Endothelial cell of hepatic sinusoid (primary cell): ENCODE results near the gene STRBP.
"Not testable (repeated sequence)": the region's sequence is repeated elsewhere in the genome, so short reads cannot be mapped to it uniquely, and the experiment has no call there.

ENCODE experiments used
- in situ Hi-C: cut with HindIII; loops from 2 replicates; pipeline ENCODE4 v1.10.0; 2017; ENCODE audit warnings: low sequenced_read_pairs

The STRBP gene

DNA sequence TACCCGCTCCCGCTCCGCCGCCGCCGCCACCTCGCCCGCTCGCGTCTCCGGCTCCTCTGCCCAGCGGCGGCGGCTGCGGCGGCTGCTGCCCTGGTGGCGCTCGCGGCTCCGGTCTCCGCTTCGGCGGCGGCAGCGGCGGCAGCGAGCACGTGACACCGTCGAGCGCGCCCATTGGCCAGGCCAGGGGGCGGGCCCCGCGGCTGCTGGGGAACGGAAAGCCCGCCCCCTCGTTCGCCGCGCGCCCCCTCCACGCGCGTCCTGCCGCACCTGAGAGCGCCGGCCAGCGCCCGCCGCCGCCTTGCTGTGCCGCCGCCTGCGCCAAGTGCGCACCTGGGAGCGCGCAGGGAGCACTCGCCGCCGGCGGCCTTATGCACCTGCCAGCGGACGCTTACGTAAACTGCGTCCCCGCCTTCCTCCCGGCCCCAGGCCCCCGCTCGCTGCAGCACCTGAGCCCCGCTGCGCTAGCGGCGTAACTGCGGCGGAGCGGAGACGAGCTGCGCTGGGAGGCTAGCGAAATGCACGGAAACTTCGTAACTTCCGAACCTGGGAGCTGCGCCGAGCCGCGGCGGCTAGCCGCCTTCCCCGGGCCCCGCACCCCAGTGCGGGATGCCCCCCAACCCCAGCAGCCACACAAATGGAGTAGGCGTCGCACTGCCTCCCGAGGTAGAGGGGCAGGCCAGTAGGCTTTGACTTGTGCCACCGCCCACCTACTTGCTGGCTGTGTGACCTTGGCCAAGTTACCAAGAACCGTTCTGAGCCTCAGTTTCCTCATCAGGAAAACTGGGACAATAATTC, at the start of gene STRBP:
TSS of gene STRBP (minus strand) at position 122 of the 795 bp plus-strand sequence. CDS start 84,452 bp downstream, outside the sequence.
- in situ Hi-C loops: no loop called here

DNA sequence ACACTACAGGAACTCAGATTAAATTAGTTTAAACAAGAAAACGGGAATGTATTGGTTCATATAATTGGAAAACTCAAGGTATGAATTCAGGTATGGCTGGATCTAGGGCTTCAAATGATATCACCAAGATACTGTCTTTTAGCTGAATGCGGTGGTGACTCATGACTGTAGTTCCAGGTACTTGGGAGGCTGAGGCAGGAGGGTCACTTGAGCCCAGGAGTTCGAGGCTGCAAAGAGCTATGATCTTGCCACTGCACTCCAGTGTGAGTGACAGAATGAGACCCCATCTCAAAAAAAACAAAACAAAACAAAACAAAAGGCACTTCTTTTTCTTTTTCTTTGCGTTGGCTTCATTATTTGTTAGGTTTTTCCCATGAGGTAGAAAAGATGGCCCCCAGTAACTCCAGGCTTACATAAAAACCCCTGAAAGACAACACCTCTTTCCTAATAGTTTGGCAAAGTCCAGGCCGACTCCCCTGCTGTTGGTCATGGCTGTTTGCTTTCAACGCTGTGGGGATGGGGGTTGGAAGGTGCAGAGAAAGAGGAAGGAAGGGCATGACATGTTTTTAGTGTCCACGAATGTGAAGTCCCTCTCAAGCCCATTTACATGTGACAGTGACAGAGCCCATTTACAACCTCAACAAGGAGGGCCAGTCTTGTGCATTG, 47.8 kb upstream of the STRBP start:
- in situ Hi-C loops: no loop called here

DNA sequence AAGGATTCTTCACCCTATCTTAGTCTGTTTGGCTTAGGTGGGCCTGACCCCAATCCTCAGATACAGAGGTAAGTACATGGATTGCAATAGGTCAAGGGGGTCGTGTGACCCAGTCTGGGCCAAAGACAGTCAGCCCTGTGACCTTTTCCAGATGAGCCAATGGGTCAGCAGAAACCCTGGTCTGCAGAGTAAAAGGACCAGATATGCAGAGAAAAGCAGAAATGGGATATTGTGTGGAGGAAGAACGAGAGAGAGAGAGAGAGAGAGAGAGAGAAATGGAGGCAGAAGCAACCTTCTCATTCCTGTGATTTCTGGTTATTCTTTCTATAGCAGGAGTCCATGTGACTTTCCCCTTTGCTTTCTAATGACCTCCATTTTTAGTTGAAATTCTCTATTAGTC, 47.2 kb upstream of the STRBP start:
- in situ Hi-C loops: no loop called here

DNA sequence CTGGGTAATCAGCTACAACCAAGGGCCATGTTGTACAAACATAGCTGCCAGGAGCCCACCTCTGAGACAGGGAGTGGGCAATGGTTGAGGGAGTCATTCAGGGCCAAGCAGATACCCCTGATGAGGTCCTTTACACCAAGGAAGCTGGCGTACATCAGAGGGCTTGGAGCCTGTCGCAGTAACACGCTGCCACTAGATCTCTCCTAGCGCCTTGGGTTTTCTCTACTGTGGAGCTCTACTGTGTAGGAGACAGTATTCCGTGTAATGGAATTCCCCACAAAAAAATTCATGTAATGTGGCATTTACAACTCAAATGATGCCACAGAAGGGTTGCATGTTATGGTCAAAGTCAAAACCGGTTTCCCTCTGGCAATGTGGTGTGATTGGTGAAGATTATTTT, 46.2 kb upstream of the STRBP start:
- in situ Hi-C loops: no loop called here

DNA sequence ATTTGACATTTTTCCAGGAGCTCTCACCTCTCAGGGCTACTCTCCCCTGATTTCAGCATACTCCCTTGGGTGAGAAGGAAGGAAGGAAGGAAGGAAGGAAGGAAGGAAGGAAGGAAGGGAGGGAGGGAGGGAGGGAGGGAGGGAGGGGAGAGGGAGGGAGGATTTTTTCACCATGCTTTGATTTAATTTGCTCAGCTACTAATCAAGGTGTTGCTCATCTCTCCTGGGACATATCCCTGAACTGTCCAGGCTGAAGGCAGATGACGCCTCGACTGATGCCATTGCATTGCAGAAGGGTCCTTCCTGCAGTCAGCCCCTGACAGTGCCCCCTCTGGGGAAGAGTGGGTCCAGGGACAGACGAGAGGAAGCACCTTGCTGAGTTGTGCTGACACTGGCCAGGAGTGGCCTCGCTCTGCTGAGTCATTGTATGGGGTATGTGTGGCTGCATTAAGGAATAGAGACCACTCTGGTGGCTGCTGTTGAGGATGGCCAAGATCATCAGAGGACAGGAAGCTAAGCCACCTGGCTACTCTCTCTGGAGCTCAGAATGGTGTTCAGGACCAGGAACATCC, 44.0 kb upstream of the STRBP start:
- in situ Hi-C loops: no loop called here

DNA sequence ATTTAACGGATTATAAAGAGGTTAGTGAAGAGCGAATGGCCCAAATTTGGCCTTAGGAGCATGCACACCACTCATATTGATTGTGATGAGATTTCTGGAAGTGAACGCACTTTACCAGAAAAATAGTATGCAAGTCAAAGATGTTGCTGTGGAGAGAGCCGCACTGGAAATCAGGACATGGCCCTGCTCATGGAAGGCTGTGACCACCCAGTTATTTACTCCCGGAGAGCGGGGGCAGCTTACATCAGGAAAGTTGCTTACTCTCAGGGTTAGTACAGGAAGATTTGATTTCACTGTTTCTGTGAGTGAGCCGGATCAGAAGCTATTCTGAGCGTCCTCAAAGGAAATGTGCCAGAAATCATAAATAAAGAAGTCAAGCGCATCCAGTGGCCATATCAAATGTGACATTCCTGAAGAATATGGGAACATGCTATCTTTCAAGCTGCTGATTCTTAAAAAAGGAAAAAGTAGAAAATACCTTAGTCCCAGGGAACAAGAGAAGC, 42.9 kb upstream of the STRBP start:
- in situ Hi-C loops: no loop called here

DNA sequence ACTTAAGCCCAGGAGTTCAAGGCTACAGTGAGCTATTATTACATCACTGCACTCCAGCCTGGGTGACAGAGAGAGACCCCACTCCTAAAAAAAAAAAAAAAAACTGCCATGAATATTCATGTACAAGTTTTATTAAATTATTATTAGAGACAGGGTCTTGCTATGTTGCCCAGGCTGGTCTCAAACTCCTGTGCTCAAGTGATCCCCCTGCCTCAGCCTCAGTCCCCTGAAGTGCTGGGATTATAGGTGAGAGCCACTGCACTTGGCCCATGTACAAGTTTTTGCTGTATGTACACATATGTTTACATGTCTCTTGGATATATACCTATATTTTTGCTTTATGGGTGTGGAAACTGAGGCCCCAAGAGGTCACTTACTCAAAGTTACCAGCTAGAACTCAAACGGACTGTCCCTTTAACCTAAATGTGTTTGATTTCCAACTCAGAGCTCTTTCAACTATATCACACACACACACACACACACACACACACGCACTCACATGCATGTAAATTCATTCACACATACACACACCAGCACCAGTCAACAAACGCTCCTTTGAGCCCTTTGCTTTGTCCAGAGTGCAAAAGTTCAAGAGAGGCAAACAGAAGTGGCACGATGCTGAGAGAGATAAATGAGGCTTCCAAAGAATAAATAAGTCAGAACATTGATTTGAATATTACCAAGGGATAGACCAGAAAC, 42.3 kb upstream of the STRBP start:
- in situ Hi-C loops: no loop called here

DNA sequence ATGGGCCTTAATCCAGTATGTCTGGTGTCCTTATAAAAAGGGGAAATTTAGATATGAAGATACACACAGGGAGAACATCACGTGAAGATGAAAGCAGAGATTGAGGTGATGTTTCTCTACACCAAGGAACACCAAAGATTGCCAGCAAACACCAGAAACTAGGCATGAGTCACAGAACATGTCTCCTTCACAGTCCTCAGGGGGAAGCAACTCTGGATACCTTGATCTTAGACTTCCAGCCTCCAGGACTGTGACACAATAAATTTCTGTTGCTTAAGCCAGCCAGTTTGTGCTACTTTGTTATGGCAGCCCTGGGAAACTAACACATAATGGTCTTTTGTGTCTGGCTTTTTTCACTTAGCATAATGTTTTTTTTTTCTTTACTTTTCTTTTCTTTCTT, 41.2 kb upstream of the STRBP start:
- in situ Hi-C loops: no loop called here

DNA sequence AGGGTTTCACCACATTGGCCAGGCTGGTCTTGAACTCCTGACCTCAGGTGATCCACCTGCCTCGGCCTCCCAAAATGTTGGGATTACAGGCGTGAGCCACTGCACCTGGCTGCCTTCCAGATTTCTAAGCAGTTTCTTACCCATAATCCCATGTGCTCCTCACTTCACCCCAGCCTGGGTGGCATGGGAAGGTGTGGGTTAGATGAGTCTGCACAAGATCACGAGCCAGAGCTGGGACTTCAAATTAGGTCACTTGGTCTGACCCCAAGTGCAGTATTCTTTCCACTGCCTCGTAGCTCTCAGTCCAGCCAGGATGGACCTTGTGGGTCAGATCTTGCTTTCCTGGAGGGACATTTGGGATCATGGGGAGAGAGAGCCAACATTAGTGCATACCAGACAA, 37.5 kb upstream of the STRBP start:
- in situ Hi-C loops: no loop called here

DNA sequence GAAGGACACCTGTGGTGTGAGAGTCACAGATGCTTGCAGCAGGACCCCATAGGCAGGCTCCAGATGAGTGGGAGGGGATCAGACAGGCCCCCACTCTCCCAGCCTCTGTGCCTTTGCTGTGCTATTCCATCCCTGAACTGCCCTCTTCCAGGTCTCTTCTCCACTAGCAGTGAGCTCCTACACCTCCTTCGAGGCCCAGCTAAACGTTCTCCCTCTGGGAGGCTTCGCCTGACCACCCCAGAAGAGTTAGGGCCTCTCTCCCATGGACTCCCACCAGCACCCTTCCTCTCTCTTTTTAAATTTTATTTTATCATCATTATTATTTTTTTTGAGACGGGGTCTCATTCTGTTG, 35.9 kb upstream of the STRBP start:
- in situ Hi-C loops: no loop called here

DNA sequence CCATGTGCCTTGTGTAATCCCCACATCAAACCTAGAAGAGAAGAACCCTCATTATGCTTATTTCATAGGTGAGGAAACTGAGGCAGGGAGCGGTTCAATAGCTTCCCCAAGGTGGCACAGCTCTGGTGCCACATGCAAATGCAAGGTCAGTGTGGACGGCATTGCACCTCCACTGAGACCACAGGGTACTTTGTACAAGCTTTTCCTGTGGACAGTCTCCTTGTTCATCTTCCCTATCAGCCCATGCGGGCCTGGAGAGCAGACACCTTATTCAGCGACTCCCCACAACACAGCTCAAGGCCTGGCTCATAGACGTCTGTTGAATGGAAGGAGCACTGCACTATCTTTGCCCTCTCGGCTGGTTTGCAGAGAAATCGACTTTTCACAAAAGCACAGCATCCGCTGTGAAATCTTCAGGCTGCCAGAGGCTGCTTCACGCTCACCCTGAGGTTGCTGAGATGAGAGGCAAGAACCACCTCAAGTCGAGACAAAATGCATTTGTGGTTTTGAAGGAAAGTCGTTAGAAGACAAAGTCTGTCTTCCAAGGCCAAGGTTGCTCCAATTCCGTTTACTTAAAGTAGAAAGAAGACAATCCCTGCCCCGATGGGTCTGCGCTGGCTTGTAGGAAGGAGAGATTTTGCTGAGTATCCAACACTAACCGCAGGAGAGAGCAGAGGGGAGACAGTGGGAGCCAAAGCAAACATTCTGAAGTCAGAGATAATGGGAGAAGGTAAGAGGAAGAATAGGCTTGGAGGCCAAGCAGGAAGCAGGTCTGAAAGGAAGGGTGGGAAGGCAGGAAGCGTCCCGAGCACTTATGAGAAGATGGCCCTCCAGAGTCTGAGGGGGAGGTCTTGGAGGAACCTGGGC, 34.2 kb upstream of the STRBP start:
- in situ Hi-C loops: no loop called here

DNA sequence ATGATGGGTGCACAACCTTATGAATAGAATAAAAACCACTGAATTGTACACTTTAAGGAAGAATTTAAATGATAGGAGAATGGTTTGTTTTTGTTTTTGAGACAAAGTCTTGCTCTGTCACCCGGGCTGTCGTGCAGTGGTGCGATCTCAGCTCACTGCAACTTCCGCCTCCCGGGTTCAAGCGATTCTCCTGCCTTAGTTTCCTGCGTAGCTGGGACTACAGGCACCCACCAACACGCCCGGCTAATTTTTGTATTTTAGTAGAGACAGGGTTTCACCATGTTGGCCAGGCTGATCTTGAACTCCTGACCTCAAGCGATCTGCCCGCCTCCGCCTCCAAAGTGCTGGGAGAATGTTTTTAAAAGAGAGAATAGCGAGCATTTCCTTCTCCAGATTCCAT, 33.5 kb upstream of the STRBP start:
- in situ Hi-C loops: not testable (repeated sequence)

DNA sequence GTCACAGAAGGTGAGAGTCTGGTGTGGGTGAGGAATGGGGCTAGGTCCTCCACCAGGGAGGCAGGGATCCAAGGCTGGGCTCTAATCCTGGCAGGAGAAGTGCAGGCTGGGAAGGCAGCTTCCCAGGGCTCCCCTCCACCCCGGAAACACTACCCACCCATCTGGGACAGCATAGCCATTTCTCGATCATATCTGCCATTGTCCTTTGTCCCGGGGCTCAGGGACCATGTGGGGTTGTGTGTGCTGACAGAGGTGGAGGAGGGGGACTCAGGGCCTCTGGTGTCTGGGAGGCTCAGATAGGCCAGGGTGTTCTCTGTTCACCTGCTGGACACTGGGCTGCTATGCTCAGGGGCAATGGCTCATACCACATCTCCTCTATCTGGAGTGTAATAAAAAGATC, 32.2 kb upstream of the STRBP start:
- in situ Hi-C loops: no loop called here

DNA sequence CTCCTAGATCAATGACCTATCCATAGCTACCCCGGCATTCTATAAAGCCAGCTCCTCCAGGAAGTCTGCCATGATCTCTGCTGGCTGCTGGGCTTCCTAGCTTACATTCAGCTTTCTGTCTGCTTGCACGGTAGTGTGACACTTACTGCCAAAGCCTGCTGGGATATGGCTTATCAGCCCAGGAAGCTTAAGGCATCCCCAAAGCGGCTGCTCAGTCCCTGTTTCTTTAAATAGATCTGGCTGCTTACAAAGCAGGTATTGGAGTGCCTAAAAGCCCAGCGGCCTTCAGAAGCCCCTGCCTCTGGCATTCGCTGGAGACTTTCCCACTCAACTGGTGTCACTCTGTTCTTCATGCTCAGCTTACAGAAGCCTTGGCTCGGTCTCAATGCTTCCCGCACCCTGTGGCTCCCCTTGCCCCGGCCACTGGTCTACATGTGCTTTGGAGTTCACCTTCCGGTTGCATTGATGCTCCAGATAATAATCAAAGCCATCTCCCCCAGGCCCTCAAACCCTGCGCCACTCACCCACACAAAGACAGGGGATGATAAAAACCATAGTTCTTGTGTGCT, 31.3 kb upstream of the STRBP start:
- in situ Hi-C loops: loop anchor here (10.0 kb wide), 1 partner anchor 55 kb away; the partner anchor contains the start of gene CRB2

DNA sequence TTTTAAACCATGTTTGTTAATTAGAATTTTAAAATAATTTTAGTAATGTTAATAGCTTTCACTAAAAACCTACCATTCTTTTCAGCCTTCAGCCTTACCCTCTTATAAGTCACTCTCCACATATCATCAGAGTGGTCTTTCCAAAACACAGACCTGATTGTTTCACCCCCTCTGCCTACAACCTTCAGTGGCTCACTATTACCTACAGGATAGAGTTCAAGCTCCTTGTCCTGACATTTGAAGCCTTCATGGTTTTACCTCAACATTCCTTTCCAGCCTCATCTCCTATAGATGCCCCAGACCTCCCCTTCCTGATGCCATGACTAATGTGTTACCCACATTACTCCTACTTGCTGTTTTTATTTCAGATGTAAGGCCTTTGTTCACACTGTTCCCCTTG, 27.8 kb upstream of the STRBP start:
- in situ Hi-C loops: loop anchor here (10.0 kb wide), 1 partner anchor 59 kb away; the partner anchor contains the start of gene CRB2

DNA sequence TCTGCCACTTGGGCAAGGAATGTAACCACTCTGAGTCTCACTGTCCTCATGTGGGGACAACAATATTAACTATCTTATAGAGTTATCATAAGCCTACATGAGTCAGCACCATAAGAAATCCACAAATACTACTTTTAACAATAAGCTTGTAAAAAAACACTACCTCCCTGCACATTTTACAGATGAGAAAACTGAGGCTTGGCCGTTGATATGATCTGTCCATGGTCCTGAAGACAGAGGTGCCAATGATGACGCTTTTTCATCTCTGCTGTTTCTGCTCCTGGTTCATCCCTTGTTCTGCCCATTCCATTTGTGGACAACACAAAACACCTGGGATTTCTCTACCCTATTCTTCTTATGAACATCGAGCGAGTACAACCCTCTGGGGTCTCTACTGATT, 23.4 kb upstream of the STRBP start:
- in situ Hi-C loops: loop anchor here (10.0 kb wide), 1 partner anchor 63 kb away; the partner anchor contains the start of gene CRB2

DNA sequence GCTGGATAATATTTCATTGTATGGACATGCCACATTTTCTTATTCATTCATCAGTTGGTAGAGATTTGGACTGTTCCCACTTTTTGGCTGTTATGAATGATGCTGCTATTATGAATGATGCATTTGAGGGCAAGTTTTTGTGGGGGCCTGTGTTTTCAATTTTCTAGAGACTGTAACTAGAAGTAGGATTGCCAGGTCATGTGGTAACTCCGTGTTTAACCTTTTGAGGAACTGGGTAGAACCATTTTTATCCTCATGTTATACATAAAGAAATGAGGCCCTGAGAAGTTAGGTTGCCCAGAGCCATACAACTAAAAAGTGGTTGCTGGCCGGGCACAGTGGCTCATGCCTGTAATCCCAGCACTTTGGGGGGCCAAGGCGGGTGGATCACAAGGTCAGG, 22.4 kb upstream of the STRBP start:
- in situ Hi-C loops: loop anchor here (10.0 kb wide), 1 partner anchor 64 kb away; the partner anchor contains the start of gene CRB2

DNA sequence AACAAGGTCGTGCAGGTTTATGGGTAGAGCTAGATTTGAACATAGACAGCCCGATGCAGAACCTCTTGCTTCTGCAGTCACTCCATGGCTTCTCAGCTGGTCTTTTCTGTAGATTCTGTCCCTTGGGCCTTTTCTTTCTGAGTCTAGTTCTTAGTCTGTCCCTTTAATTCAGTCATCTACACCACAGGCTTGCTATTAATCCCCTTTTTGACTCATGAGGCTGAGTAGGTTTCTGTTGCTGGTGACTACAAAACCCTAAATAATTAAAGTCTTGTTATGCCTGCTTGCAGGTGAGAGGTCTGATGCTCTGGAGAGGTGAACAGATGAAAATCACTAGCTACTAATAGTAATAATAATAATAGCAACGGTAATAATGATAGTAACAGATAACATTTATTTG, 19.3 kb upstream of the STRBP start:
- in situ Hi-C loops: no loop called here

DNA sequence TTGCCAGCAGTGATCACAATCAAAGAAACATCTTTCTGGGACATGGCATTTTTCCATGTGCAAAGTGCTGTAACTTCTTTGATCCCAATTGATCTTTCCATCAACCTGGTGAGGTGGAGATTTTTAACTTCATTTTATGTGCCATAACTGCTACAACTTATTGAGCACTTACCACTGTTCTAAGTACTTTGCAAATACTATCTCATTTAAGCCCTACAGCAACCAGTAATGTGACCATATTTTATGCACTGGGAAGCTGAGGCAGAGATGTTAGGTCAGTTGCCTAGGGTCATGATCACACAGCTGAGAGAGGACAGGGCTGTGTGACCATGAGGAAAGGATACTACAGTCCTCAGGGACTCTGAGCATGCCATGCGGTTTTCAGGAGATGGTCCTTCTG, 17.9 kb upstream of the STRBP start:
- in situ Hi-C loops: no loop called here

DNA sequence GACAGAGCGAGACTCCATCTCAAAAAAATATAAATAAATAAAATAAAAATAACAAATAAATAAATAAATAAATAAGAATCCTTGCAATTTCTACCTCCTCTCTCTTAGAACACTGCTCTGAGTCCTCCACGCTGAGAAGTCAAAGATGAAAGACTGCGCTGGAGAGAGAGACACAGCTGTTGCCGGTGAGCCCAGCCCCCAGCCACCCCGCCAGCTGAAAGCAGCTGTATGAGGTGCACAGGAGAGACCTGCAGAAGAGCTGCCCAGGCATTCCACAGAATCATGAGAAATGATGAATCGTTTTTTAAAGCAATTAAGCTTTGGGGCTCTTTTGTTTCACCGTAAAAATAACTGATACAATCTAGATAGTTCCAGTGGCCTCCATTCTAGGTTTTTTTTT, 16.3 kb upstream of the STRBP start:
- in situ Hi-C loops: no loop called here
